B cell (primary cell): ENCODE data around the gene XRRA1. TPM values are rescaled to one million over a fixed set of nuclear protein-coding genes. Genes with fewer than 3 reads are reported as not detected.
A peak's percentile ranks its signal among the peaks of the same experiment; 100 is the strongest.

ENCODE experiments used
- ATAC-seq: fragments of 200-7000 bp; cut with Tn5 transposase; one replicate; pipeline ENCODE4 v1.10.0; 2021; ENCODE audit warnings: low read depth, mild to moderate bottlenecking, moderate number of reproducible peaks, moderate library complexity
- CTCF ChIA-PET: fragments of 350-600 bp; sonication (Branson Sonifier 250); formaldehyde crosslinking; loops from one replicate; lab custom pipeline; 2021; ENCODE audit warnings: antibody characterized with exemption, inconsistent platforms; lab: Charles Lee
- POLR2A ChIA-PET: fragments of 350-600 bp; sonication (Branson Sonifier 250); formaldehyde crosslinking; loops from one replicate; lab custom pipeline; 2021; ENCODE audit warnings: antibody characterized with exemption; lab: Charles Lee
- DNase-seq: peaks from one replicate; pipeline ENCODE4 v3.0.0; 2013
- H2AFZ ChIP-seq: 2 replicates; pipeline ENCODE4 v1.6.1; 2012; ENCODE audit warnings: mild to moderate bottlenecking, low read depth, low read length; ENCODE audit not compliant: insufficient read depth, poor library complexity, severe bottlenecking
- H3K27ac ChIP-seq, 2 donors: 1 replicate in 1 of 2; 2 replicates in 1 of 2; pipeline ENCODE4 v1.5.1; 2012 to 2013; ENCODE audit warnings: low read length in 2 of 2, mild to moderate bottlenecking in 2 of 2, moderate library complexity in 1 of 2
- H3K27me3 ChIP-seq, 4 experiments: fragments of 200-600 bp in 1 of 4; sonication (generic) in 1 of 4; replicated peaks in 1 of 4; 1 replicate in 2 of 4; 2 replicates in 2 of 4; pipeline versions ENCODE4 v1.6.1 to v1.7.0; 2013 to 2016; ENCODE audit warnings: low read length in 3 of 4, mild to moderate bottlenecking in 2 of 4, mixed read lengths in 1 of 4, moderate library complexity in 1 of 4; ENCODE audit not compliant: insufficient read depth in 4 of 4, control insufficient read depth in 3 of 4; ENCODE audit errors: control extremely low read depth in 1 of 4
- H3K36me3 ChIP-seq, 2 experiments: replicated peaks in 1 of 2; 1 replicate in 1 of 2; 2 replicates in 1 of 2; pipeline versions ENCODE4 v1.6.1 to v1.7.1; 2013; ENCODE audit warnings: low read length in 1 of 2; ENCODE audit not compliant: insufficient read depth in 2 of 2, control insufficient read depth in 1 of 2; ENCODE audit errors: control extremely low read depth in 1 of 2, extremely low read depth in 1 of 2
- H3K4me1 ChIP-seq, 2 donors: fragments of 200-600 bp in 1 of 2; sonication (generic) in 1 of 2; 1 replicate in 1 of 2; 2 replicates in 1 of 2; pipeline versions ENCODE4 v1.5.1 to v1.6.1; 2013 to 2017; ENCODE audit warnings: low read length in 2 of 2; ENCODE audit not compliant: control insufficient read depth in 2 of 2, insufficient read depth in 2 of 2
- H3K4me2 ChIP-seq: replicated peaks from 2 replicates; pipeline ENCODE3; 2012; ENCODE audit warnings: mild to moderate bottlenecking, low read depth, low read length; ENCODE audit not compliant: poor library complexity, severe bottlenecking
- H3K4me3 ChIP-seq, 5 experiments: fragments of 200-600 bp in 1 of 5; sonication (generic) in 1 of 5; 1 replicate in 3 of 5; 2 replicates in 2 of 5; pipeline versions ENCODE4 v1.5.1 to v1.7.0; 2011 to 2016; ENCODE audit warnings: low read length in 4 of 5, mild to moderate bottlenecking in 4 of 5, low read depth in 2 of 5, control low read depth in 1 of 5, moderate library complexity in 1 of 5; ENCODE audit not compliant: insufficient read depth in 1 of 5; ENCODE audit errors: control extremely low read depth in 1 of 5, extremely low read depth in 1 of 5
- H3K79me2 ChIP-seq: fragments of 200-600 bp; sonication (generic); one replicate; pipeline ENCODE4 v1.6.0; 2016; ENCODE audit warnings: low read length; ENCODE audit not compliant: control insufficient read depth, insufficient read depth
- H3K9ac ChIP-seq: fragments of 200-600 bp; sonication (generic); 2 replicates; pipeline ENCODE4 v1.6.1; 2017; ENCODE audit warnings: mild to moderate bottlenecking, low read length, moderate library complexity
- H3K9me3 ChIP-seq, 3 donors: one replicate each; pipeline versions ENCODE4 v1.6.1 to v1.7.1; 2013; ENCODE audit warnings: low read length in 2 of 3; ENCODE audit not compliant: control insufficient read depth in 2 of 3, insufficient read depth in 1 of 3; ENCODE audit errors: control extremely low read depth in 1 of 3
- H4K20me1 ChIP-seq: 2 replicates; pipeline ENCODE4 v1.6.0; 2012; ENCODE audit warnings: mild to moderate bottlenecking, low read length; ENCODE audit not compliant: insufficient read depth, control insufficient read depth, poor library complexity, severe bottlenecking
- H3K27ac Mint-ChIP-seq: one replicate; pipeline ENCODE4 v1.8.0; 2021; ENCODE audit warnings: mixed read lengths
- H3K27me3 Mint-ChIP-seq: one replicate; pipeline ENCODE4 v1.8.0; 2021; ENCODE audit warnings: mixed read lengths
- H3K4me1 Mint-ChIP-seq: one replicate; pipeline ENCODE4 v1.8.0; 2021; ENCODE audit warnings: mixed read lengths
- H3K4me3 Mint-ChIP-seq: one replicate; pipeline ENCODE4 v1.8.0; 2021; ENCODE audit warnings: mixed read lengths
- H3K9me3 Mint-ChIP-seq: one replicate; pipeline ENCODE4 v1.8.0; 2022; ENCODE audit warnings: mixed read lengths; ENCODE audit not compliant: insufficient read depth
- EZH2 ChIP-seq: IDR thresholded peaks from 2 replicates; pipeline ENCODE4 v1.6.1; 2012; ENCODE audit warnings: borderline replicate concordance, low read depth, mild to moderate bottlenecking, moderate library complexity, low read length; ENCODE audit not compliant: insufficient read depth, poor library complexity, severe bottlenecking
- WGBS: methylation state at CpG from one replicate; pipeline ENCODE4 v1.1.5; 2013; ENCODE audit warnings: missing lambda C conversion rate; ENCODE audit not compliant: insufficient coverage; 5-methylcytosine and 5-hydroxymethylcytosine counted together
- intact Hi-C: fragments of 100-400 bp; cut with micrococcal nuclease; formaldehyde crosslinking; loops from one replicate; pipeline ENCODE4 v1.10.0; 2022
- polyA plus RNA-seq: library from polyadenylated mRNA; depleted of rRNA; stranded (reverse); fragments of >200 nt; gene quantifications from 2 replicates; pipeline ENCODE4 v1.2.3, GENCODE V29; 2012
- total RNA-seq, 2 donors: library from RNA; stranded (reverse); fragments of 120-200 nt in 1 of 2; gene quantifications; 1 replicate in 1 of 2; 2 replicates in 1 of 2; pipeline versions ENCODE4 v1.2.3 to v1.2.4, GENCODE V29; 2013 to 2022
- TF ChIP-seq, protein P1 (sequence below): fragments of 200-600 bp; IDR thresholded peaks from one replicate; pipeline ENCODE4 v1.8.0; 2022; ENCODE audit warnings: antibody characterized with exemption, mild to moderate bottlenecking

The XRRA1 gene
- total and polyA plus RNA-seq, 2 donors (not counting 1 experiment from before 2014, with no cell fraction given): 6.9 to 80.8 TPM

DNA sequence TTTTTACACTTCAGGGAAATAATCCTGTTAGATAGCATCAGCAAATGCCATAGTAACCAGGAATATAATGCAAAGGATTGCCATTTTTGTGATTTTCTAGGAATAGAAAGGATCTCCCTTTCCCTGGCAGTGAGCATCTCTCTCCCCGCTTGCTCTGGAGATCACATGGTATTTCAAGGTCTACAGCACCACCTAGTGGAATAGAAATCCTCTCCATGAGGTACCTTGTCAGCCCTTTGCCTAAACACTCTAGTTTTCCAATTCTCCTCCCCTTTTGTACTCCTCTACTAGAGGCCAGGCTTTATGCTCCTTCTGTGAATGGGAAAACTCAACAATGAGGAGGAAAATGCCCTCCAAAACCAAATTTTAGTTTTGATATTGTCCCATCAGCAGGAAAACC, 78.4 kb downstream of the XRRA1 start:
- no peak overlapping the region for H2AFZ ChIP-seq
- ChIA-PET CTCF (interaction anchor here (3.1 kb wide), 1 partner anchor 168 kb away, joined by 9 read pairs; no protein-coding TSS in a partner anchor), POLR2A (no interaction called here)
- no peak overlapping the region for H3K4me2 ChIP-seq
- no peak for TF ChIP-seq EZH2
- TF ChIP-seq, protein P1, sequence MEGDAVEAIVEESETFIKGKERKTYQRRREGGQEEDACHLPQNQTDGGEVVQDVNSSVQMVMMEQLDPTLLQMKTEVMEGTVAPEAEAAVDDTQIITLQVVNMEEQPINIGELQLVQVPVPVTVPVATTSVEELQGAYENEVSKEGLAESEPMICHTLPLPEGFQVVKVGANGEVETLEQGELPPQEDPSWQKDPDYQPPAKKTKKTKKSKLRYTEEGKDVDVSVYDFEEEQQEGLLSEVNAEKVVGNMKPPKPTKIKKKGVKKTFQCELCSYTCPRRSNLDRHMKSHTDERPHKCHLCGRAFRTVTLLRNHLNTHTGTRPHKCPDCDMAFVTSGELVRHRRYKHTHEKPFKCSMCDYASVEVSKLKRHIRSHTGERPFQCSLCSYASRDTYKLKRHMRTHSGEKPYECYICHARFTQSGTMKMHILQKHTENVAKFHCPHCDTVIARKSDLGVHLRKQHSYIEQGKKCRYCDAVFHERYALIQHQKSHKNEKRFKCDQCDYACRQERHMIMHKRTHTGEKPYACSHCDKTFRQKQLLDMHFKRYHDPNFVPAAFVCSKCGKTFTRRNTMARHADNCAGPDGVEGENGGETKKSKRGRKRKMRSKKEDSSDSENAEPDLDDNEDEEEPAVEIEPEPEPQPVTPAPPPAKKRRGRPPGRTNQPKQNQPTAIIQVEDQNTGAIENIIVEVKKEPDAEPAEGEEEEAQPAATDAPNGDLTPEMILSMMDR: peak; percentile 21
- Mint-ChIP-seq H3K4me3 (no peak overlapping the region), H3K27ac (no peak overlapping the region), H3K27me3 (no peaks in the 10 kb centered on the region), H3K9me3 (peaks cover 39% of the 10 kb centered on the region), H3K4me1 (no peaks in the 10 kb centered on the region)
- intact Hi-C loops: no loop called here
- H4K20me1 ChIP-seq: no peaks in the 10 kb centered on the region
- no peak overlapping the region for H3K27ac ChIP-seq
- no peaks in the 10 kb centered on the region for H3K4me1 ChIP-seq
- no peaks in the 10 kb centered on the region for H3K79me2 ChIP-seq
- ATAC-seq (no peak), DNase-seq (peak; percentile 31)
- no peaks in the 10 kb centered on the region for H3K27me3 ChIP-seq
- WGBS: 88% methylated on average over 1 of the region's 1 CpG
- peaks cover 7 to 18% of the 10 kb centered on the region in 2 experiments for H3K36me3 ChIP-seq
- peaks cover 9 to 76% (median 65%) of the 10 kb centered on the region in 3 donors for H3K9me3 ChIP-seq
- H3K4me3 ChIP-seq: no peak overlapping the region
- H3K9ac ChIP-seq: no peak overlapping the region

- Mint-ChIP-seq H3K27me3 (no peaks in the 10 kb centered on the region), H3K27ac (no peak overlapping the region), H3K9me3 (peaks cover 36% of the 10 kb centered on the region), H3K4me3 (no peak overlapping the region), H3K4me1 (no peaks in the 10 kb centered on the region)
- DNase-seq: no peak
- H2AFZ ChIP-seq: no peak overlapping the region
- H3K79me2 ChIP-seq: no peaks in the 10 kb centered on the region
- intact Hi-C loops: no loop called here
- H3K4me1 ChIP-seq: no peaks in the 10 kb centered on the region
- H4K20me1 ChIP-seq: no peaks in the 10 kb centered on the region
- ChIA-PET CTCF (no interaction called here), POLR2A (no interaction called here)
- peaks cover 12 to 82% (median 61%) of the 10 kb centered on the region in 3 donors for H3K9me3 ChIP-seq
- H3K27ac ChIP-seq: no peak overlapping the region
- no peak overlapping the region for H3K9ac ChIP-seq
- no peaks in the 10 kb centered on the region for H3K27me3 ChIP-seq
- no peak overlapping the region for H3K4me3 ChIP-seq
- TF ChIP-seq, protein P1: no peak
- TF ChIP-seq EZH2: no peak
- no peak overlapping the region for H3K4me2 ChIP-seq
- peaks cover 21 to 35% of the 10 kb centered on the region in 2 experiments for H3K36me3 ChIP-seq
- no peak for ATAC-seq
Measured at GRCh38 chr11:74866557-74866956, 82.3 kb downstream of the XRRA1 start.
